ENCODE measurements around the gene CCDC159.
A peak's percentile ranks its signal among the peaks of the same experiment; 100 is the strongest.
"Not testable (repeated sequence)": the region's sequence is repeated elsewhere in the genome, so short reads cannot be mapped to it uniquely, and the experiment has no call there.

Gene CCDC159

GRCh38 chr19:11346104-11346940 lies at the start of gene CCDC159, which contains the start of gene TMEM205:
Gene CCDC159 (plus strand): TSS chr19:11346519. CDS start chr19:11346607, 88 bp downstream.
Gene TMEM205 (minus strand): TSS chr19:11346268. CDS start chr19:11345619, 649 bp downstream.
- peak; percentile 99 for DNase-seq

- DNase-seq: no peak
Observed at GRCh38 chr19:11299946-11300810, 46.1 kb upstream of the CCDC159 start.

- no peak for DNase-seq
Observed at GRCh38 chr19:11300811-11301120, 45.6 kb upstream of the CCDC159 start.

GRCh38 chr19:11304936-11305335 lies 41.4 kb upstream of the CCDC159 start:
- DNase-seq: no peak

GRCh38 chr19:11306337-11306736 lies 40.0 kb upstream of the CCDC159 start:
- no peak for DNase-seq

- not testable (repeated sequence) for DNase-seq
Observed at GRCh38 chr19:11320278-11320995, 25.9 kb upstream of the CCDC159 start.

GRCh38 chr19:11321191-11322126 lies 24.9 kb upstream of the CCDC159 start:
- no peak for DNase-seq

- DNase-seq: no peak
Observed at GRCh38 chr19:11322269-11323024, 23.9 kb upstream of the CCDC159 start.

- DNase-seq: no peak
Observed at GRCh38 chr19:11323601-11324078, 22.7 kb upstream of the CCDC159 start.

- peak; percentile 33 for DNase-seq
Observed at GRCh38 chr19:11324079-11324661, 22.1 kb upstream of the CCDC159 start.

- no peak for DNase-seq
Observed at GRCh38 chr19:11324748-11325389, 21.4 kb upstream of the CCDC159 start.

- DNase-seq: no peak
Observed at GRCh38 chr19:11325544-11325943, 20.8 kb upstream of the CCDC159 start.

- DNase-seq: no peak
Observed at GRCh38 chr19:11330127-11330526, 16.2 kb upstream of the CCDC159 start.

- DNase-seq: no peak
Observed at GRCh38 chr19:11331502-11331901, 14.8 kb upstream of the CCDC159 start.

- DNase-seq: no peak
Observed at GRCh38 chr19:11332822-11333221, 13.5 kb upstream of the CCDC159 start.

GRCh38 chr19:11333838-11334237 lies 12.5 kb upstream of the CCDC159 start:
- not testable (repeated sequence) for DNase-seq

GRCh38 chr19:11335449-11336146 lies 10.7 kb upstream of the CCDC159 start:
- no peak for DNase-seq

GRCh38 chr19:11337080-11337479 lies 9.2 kb upstream of the CCDC159 start:
- DNase-seq: no peak

GRCh38 chr19:11338121-11338520 lies 8.2 kb upstream of the CCDC159 start:
- DNase-seq: no peak
